ENCODE data around the gene STRA6.

STRA6 gene

DNA sequence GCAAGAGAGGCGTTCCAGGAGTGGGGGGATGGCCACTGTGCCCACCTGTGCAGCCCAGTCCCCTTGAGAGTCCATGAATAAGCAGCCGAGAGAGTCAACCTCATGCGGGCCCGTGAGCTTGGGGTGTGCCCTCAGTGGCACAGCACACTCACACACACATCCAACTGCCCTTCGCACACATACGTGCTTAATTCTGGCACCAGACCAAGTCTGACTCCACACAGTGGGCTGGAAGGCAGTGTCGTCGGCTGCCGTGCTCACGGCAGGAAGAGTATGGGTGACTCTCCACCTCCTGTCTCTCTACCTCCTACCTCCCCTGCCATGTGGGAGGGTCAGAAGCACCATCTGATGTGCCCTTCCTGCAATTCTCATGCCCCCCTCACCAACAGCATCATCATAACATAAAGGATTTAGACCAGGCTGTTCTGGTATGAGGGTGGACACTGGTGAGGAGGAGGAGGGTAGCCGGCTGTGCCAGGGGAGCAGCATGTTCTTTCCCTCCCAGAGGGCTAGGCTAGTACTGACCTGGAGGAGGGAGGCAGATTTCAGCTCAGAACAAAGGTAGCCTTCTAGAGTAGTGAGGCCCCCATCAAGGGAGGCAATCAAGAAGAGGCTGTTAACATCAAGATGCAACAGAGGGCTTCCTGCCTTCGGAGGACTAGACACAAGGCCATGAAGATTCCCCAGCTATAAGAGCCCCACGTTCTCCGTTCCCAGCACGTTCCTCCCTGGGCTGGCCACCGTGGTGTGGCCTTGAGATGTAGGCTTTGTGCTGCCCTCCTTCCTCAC, 5.3 kb upstream of the STRA6 start:
- DNase-seq, result peak; percentile 39

DNA sequence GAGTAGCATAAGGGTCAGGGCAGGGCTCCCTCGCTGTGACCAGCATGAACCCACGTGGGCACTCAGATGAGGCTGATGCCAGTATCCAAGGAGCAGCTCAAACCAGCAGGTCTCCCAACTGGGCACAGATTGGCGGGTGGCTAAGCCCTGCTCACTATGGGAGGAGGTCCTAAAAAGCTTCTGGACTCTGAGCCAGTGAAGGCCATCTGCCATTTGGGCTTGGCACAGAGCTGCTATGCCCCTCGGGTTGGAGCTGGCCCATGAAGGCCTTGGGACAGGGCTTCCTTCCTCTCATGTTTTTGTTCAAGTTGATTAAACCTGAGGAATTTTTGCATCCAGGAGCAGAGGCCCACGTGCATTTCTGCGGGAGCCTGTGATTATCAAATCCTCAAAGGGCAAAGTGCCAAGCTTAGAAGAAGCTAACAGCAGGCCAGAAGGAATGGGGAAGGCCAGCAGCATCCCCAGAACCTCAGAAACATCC, 4.3 kb upstream of the STRA6 start:
- peak; percentile 62 for DNase-seq

GRCh38 chr15:74205582-74205947, 3.0 kb upstream of the STRA6 start:
- no peak for DNase-seq

- DNase-seq, result peak; percentile 46
Measured at GRCh38 chr15:74203914-74204431, 1.4 kb upstream of the STRA6 start.

DNA sequence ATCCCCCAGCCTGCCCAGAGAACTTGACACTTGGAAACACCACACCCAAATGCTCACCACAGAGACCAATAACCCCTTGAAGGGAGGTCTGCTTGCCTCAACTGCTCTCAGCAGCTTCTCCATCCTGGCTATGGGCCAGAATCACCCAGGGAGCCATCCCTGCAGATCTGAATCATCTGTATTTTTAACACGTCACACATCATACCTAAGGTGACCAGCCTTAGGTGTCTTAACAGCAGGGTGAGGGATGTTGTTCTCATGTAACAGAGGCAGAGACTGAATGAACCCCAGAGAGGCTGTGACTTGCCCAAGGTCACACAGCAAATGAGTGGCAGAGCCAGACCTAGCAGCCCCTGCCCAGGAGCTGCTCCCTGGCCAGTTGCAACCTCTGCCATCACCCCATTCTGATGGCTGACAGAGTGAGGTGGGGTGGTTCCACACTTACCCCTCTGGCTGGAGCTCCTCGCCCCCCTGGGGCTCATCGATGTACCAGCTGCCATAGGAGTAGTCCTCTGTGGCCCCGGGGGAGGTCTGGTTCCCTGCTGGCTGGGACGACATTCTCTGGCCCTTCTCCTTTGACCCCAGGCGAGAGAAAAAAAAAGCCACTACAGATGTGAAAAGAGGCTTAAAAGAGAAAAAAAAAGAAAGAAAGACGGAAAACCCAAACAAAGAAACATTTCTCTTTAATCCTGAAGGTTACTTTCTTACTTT, 722 bp downstream of the STRA6 start:
- no peak for DNase-seq

DNA sequence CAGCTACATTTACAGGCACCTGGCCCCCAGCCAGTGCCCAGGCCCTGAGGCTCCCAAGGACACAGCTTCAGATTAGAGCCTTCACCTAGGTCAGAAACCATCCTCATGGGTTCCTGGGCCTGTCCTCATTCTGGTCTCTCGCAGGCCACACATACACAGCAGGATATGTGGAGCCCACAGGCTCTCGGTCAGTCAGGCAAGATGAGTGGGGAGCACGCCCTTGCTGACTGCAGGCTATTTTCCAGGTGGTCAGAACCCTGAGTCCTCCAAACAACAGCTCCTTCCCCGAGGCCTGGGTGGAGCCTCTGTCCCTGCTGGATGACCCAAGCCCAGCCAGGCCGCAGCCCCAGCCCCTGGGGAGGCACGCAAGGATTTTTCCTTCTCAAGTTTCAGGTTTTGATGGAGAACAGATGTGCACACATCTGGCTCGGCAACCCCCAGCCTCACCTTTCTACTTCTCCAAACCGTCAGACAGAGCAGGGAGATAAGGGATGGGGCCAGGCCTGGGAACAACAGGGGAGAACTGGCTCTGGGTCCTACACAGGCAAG, 1.6 kb downstream of the STRA6 start:
- peak; percentile 44 for DNase-seq

- DNase-seq, result no peak
Measured at GRCh38 chr15:74200412-74200815, 2.2 kb downstream of the STRA6 start.

- no peak for DNase-seq
Measured at GRCh38 chr15:74199297-74199652, 3.3 kb downstream of the STRA6 start.

DNA sequence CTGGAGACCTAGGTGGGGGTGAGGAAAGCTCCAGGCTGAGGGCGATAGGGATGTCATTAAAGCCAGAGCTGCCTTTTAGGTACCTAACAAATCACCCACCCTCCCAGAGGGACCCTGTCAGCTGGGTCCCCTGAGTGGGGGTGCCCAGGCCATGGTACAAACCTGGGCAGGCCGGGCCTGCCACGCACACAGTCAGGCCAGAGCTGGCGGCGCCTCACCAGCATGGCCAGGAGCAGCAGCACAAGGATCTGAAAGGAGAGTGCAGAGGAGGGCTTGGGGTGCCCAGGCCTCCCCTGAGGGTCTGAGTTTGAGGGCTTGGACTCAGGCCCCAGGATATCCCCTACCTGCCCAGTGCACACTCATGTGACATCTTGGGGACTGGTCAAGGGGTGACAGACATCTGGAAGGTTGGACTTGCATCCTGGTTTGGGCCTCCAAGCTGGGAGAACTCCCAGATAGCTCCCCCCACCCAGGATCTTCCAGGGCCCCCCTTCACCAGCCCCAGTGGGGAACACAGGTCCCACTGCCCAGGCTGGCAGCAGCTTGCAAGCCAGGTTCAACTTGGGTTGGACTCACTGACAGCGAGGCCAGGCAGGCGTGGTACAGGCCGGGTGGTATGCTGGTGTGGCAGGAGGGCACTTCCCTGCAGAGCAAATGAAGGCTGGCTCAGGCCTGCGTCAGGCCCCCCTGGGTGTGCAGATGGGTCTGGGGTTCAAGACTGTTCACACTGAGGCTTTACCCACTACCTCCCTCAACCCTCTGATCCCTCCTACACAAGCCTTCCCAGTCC, 5.2 kb downstream of the STRA6 start:
- no peak for DNase-seq

DNA sequence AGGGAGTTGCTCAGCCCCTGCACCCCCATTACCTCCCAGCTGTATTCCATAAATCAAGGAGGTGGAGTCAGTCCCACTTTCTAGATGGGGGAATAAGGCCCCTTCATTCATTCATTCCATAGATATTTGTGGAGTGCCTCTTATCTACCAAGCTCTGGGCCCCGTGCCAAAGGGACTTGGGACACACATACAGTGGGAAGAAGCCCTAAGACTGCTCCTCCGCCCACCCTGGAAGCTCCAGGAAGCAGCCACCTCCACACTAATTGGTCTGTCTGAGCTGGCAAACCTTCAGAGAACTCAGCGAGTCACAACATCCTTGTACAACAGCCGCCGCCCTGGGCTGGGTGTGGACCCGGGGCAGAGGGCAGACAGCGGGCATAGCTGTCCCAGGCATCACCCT, 6.4 kb downstream of the STRA6 start:
- no peak for DNase-seq

- DNase-seq, result no peak
Measured at GRCh38 chr15:74194572-74195559, 7.7 kb downstream of the STRA6 start.

- no peak for DNase-seq
Measured at GRCh38 chr15:74193905-74194304, 8.7 kb downstream of the STRA6 start.

- DNase-seq, result no peak
Measured at GRCh38 chr15:74193299-74193718, 9.3 kb downstream of the STRA6 start.

DNA sequence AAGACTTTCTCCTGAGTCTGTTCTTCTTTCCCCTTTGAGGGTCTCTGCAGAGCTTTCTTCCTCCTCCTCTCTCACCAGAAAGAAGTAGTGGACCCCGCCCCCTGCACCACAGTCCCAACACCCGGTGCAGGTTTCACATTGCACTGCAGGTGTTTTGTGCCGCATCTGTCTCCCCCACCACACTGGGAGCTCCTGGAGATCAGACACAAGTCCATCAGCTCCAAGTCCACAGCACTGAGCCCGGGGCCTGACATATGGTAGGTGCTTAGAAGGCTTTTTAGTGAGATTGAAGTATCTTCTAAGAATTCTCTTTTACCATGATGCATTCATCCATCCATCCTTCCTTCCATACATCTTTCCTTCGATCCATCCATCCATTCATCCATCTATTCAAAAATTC, 9.8 kb downstream of the STRA6 start:
- DNase-seq, result no peak

DNA sequence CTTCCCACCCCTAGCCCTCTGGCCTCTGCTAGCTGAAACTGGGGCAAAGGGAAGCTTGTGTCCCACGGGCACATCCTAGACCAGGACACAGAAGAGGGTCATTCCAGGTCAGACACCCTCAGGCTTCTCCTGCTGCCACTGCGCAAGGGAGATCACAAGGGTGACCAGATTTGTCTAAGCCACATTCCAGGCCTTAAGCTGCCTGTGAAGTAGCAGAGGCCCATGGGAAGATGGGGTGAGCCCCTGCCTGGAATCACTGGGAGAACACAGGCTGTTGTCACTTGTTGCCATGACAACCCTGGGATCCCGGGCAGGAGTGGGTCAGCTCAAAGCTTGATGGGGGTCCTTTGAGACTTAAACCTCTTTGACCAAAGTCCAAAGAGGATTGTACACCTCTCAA, 10.8 kb downstream of the STRA6 start:
- DNase-seq, result no peak

DNA sequence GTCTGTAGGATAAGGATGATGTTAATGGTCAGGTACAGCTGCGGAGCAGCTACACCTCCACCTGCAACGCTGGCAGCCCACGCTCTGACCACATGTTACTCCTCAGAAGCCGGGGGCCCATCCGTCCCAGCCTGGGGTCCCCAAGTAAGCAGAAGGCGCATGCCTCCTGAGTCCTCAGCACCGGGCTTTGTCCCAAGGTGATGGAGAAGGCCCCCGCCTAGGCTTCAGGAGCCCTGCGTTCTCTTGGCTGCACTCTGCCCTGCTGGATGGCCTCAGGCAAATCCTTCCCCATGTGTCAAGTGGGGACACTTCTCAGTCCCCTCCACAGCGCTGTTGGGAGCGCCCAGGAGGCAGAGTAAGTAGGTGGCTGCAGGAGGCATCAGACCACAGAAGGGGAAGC, 14.4 kb downstream of the STRA6 start:
- DNase-seq, result no peak

- DNase-seq, result no peak
Measured at GRCh38 chr15:74185710-74186348, 16.8 kb downstream of the STRA6 start.

DNA sequence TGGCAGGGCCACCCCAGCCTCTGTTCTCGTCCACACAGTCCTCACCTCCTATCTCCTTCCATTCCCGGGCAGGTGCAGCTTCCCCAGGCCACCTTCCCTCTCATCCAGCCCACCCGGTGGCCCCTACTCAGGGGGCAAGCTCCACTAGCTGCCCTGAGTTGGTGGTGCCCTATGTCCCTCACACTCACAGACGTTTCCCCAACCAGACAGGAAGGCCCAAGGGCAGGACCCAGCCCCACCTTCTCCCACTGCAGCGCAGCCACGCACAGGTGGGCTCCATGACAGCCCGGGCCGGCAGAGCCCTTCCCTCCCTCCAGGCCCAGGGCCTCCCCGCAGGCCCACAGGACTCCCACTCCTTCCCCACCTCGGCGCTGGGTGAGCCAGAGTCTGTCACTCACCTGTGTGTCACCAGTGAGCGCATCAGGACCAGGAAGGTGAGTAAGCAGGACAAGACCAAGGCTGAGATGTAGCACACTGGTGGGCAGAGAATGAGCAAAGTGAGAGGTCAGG, 17.9 kb downstream of the STRA6 start:
- DNase-seq, result no peak

DNA sequence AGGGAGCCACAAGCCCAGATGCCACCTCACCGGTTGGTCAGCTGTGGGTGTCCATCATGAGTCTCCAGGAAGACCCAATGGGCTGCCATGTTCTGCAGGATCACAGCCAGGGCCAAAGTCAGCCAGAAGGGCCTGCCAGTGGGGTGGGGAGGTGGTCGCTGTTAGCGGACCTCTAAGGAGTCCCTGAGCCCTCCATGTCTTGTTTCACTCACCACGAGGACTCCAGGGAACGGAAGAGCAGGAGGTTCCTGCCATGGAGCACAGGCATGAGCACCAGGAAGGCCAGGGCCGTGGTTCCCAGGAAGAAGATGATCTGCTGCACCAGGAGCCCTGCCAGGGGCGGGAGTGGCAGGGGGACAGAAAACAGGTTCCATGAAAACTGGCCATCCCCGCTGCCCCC, 20.5 kb downstream of the STRA6 start:
- no peak for DNase-seq

DNA sequence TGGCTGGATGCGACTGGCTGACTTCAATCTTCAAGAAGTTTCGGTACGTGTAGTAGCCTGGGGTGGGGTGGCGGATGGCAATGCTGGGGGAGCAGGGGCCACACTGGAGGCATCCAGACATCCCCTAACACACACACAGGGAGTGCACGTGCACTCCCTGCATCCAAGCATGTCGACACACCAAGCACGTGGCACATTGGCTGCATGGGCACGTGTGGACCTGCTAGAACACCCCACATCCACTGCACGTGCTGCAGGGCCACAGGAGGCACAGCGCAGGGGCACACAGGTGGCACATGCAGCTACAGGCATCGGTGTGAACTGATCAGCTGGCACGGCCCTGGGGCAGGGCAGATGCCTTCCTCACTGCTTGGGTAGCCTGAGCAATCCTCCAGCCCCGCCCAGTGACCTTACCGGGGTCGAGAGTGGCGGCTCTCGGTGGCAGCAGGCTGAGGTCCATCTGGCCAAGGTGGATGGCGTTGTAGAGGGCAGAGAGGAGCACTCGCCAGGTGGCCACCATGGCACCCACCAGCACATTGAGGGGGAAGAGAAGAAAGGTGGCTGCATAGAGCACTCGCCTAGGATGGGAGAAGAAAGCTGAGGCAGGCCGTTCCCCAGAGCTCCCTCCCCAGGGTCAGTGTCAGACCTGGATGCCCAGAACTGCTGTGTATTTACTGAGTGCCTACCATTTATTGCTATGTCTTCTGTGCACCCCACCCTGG, 21.5 kb downstream of the STRA6 start:
- no peak for DNase-seq
